HS-5 (cell line): ENCODE data around the gene PPP2R5E.
"Not testable (repeated sequence)": the region's sequence is repeated elsewhere in the genome, so short reads cannot be mapped to it uniquely, and the experiment has no call there.

Experiments
- DNase-seq: peaks from one replicate; pipeline ENCODE4 v3.0.0-alpha.2; 2012; ENCODE audit warnings: low read depth

Gene PPP2R5E

DNA sequence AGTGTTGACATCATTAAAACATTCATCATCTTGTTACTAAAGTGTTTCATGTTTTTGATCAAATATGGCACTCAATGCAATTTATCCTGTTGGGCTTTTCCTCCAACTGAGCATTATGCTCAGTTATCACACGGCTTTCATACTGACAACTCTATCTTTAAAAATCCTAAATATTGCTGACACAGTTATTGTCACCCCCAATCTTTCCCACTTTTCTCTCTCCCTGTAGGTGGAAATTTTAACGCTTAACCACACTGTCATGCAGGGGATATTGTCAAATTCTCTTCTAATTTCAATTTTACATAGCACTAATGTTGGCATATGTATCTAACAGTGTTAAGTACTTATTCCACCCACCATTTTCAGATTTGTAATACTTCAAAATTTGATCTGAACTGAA is 164.7 kb downstream of the PPP2R5E start:
- no peak for DNase-seq

DNA sequence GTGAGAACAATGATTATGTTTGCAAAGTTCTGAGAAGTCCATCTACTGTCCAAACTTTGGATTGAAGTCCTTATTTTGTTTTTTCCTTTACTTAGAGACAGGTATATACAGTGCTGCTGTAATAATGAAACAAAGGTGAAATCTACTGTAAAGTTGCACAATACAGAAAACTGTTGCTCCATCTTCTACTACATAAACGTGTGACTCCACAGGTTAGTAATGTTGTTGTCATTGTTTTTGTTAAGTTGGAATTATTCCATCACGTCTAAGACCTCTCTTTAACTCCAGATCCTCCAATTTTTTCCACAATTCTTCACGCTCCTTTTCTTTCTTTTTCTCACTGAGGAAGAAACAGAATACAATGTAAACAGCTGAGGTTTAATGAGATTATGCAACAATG is 167.4 kb downstream of the PPP2R5E start:
- no peak for DNase-seq

DNA sequence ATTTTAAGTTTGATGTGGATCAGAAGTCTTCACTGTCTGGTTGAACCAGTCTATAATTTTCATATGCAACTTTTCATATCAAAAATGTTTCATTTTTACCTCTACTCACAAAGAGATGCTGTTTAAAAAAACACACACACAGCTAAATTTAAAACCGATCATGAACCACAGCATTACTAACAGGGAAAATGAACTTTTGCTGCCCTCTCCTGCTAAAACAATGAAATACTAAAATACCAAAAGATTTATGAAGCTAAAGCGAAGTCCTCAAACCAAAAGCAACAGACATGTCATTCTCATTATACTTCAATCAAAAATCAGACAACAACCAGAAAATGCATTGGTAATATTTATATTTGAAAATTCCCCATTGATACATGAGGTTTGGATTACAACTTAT is 171.6 kb downstream of the PPP2R5E start:
- not testable (repeated sequence) for DNase-seq

DNA sequence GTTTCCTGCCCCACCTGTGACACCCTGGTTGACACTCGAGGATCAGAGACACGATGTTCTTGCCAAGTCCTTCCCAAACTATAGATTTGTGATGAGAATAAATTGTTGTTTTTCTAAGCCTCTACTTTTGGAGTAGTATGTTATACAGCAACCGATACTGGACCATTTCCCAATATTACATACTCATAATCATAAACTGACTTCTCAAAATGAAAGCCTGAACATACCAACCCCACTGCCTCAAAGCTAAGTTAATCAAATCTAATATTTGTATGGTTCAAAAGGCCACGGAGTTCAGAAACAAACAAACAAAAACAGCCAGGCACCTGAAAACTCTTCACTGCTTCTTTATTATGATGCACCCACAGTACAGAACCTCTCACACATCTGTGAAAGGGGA is 172.1 kb downstream of the PPP2R5E start:
- DNase-seq: no peak

DNA sequence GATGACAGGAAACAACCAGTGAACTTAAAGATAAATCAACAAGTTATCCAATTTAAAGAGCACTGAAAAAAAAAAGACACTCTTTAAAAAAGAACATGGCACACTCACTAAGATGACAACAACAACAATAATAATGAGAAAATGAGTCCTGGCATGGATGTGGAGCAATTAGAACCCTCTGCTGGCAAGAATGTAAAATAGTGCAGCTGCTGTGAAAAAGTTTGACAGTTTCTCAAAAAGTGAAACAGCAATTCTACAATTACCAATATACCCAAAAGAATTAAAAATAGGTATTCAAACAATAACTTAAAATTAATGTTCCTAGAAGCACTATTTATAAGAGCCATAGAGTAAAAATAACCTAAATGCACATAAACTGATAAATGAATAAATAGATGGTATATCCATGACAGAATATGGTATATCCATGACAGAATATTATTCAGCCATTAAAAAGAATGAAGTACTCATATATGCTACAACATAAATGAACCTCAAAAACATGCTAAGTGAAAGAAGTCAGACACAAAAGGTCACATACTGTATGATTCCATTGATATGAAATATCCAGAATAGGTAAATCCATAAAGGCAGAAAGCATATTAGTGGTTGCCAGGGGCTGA is 175.3 kb downstream of the PPP2R5E start:
- no peak for DNase-seq

DNA sequence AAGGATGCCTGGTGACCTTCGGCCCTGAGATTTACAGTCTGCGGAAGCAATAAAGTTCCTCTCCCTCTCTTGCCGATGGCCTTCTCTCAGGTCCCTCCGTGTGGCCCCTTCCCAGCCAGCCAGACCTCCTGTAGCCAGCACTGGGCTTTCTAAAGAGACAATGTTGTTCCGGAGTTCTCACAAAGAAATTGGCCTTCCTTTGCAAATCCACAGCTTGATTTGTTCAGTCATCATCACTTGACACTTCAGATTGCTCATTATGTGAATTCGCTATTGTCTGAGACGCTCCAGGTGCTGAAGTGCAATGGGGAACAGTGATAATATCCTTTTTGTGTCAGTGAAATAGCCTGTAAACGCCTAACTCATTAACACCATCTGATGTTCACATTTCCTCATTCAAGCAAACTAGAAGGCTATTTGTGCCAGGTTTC is 180.8 kb downstream of the PPP2R5E start:
- DNase-seq: no peak

DNA sequence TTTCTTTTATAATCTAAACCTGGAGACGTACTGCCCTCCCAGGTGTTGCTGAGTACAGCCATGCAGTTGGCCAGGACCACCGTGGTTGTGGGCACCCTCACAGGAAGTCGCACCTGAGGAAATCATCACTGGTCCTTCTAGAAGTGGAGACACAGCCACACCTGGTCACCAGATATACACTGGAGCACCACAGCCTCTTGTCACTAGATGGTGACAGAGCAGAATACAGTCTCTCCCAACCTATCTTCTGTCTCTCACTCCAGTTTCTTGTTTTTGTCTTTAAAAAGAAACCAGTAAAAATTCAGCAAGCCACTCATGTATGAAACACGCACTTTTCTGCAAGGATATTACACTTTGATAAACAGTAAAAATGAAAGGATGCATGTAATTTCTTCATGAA is 181.4 kb downstream of the PPP2R5E start:
- no peak for DNase-seq

DNA sequence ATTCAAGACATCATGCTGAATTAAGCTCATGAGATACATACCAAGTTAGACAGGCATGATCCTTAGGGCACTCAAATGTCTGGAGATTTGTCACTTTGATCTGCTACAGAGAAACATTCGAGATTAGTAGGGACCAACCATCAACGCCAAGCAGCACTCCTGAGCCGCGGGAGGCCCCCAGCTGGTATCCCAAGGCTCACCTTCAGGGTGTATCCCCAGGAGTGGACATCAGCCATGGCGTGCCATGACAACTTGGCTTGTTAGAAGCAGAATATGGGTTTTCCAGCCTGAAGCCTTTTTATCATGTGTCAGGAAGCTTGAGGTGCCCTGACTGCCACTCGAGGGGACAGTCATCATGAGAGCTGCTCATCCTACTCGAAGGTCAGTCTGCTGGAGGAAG is 185.3 kb downstream of the PPP2R5E start:
- no peak for DNase-seq

DNA sequence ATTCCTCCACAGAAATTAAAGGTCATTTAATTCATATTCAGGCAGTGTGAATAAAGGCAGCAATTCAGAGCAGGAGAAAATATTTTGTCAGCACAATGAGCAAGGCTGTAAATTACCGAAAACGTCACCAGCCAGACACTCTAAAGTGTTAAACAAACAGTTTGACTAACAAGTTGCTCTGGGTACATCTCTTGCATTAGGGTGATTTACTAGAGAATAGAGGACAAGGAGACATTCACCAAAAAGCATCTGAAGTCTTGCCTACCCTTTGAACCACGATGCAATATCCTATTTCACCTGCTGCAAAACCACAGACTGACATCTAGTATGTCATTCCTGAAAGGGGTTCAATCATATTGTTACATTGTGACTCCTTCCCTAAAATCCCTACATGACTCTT is 197.4 kb downstream of the PPP2R5E start:
- no peak for DNase-seq

DNA sequence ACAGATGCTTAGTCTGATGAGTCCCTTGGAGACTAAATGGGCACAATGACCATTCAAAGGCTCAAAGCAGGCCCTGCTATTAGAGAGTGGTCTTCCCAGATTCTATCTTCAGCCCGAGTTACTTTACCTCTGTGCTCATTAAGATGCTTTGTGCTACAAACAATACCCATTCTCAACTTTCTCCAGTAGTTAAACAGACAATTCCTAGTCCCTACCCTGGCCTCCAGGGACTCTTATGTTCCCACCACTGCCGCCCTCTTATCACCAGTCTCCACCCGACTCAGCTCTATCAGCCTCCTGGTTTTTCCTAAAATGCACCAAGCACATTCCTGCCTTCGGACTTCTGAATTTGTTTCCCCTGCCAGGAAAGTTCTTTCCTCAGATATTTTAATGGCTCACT is 198.8 kb downstream of the PPP2R5E start:
- no peak for DNase-seq

DNA sequence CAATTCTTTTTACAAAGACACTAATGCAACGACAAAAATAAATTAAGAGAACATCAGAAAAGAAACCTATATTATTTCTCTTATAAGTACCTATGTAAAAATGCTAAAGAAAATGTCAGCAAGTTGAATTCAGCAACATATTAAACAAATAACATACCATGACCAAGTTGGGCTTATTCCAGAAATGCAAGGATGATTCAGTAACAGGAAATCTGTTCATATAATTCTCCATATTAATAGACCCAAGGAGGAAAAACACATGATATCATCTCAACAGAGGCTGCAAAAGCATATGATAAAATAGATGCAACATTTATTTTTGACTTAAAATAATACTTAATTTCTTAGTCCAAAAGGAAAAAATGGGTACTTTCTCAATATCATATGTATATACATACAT is 199.3 kb downstream of the PPP2R5E start:
- peak; percentile 24 for DNase-seq

DNA sequence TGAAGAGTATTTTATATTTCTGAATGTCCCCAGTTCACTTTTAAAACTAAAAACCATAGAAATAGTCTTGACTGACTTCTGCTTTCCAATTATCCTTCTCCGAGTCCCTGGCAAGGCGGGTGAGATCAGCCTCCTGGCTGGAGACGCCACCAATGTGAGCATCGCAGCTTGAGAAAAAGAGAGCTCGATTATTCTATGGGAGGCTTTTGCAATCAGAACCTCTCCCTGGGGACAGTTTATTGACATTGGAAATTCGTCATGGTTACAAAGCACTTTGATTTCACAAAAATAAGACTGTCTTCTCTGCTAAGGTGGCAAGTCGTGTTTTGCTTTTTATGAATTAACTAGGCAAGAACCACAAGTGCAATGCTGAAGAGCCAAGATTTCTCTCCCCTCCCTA is 200.8 kb downstream of the PPP2R5E start:
- DNase-seq: no peak

DNA sequence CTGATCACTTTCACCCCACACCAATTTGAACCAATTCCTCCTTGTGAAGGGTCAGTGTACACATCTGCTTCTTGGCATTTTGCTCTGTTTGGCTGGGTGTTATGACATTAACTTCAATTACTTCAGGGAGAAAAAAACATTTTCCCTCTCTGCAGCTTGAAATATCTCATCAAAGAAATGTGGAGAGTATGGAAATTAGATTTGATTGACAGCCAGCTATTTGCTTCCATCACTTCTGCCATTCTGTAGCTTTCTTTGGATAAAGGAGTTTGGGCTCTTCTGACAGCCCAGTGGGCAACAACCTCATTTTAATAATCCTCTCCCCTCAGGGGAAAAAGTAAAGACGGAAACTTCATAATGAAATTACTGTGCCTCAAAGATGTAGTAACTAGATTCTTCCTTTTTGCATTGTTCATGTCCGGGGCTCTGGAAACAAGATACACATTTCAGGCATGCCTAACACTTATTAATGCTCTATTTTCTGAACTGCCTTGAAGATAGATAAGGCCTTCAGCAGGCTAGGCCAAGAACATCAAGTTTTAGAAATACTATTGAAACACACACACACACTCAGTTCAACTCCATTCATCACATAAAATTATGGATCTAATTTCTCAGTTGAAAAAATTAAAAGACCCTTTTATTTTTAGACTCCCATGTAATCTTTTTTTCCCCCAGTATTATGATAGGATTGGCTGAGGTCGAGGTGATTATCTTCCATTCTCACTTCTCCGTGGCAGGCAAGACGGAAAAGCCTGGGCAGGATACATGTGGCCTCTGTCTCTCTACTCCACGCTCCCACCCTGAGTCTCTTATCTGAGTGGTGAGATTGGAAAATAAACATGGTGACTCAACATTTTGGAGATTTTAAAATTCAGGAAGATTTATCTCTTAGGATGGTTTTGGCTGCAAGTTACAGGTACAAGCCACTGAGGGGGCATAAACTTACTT is 214.1 kb downstream of the PPP2R5E start:
- DNase-seq: no peak

DNA sequence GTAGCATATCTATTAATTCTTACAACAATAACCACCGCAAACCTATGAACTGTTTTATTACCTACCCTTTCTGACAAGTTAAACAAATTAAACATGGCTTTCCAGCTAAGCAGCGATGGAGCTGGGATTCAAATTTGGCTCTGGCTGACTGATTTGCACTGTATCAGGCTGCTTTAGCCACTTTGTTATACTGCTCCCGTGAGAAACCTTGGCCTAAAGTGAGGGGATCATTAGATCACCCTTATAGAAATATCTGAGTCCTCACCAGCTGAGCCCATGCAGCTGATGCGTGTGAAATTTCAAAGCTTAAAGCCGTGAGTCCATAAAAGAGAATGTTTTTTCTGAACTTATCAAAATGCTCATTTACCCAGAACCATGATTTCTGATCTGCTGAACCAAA is 216.3 kb downstream of the PPP2R5E start:
- no peak for DNase-seq

DNA sequence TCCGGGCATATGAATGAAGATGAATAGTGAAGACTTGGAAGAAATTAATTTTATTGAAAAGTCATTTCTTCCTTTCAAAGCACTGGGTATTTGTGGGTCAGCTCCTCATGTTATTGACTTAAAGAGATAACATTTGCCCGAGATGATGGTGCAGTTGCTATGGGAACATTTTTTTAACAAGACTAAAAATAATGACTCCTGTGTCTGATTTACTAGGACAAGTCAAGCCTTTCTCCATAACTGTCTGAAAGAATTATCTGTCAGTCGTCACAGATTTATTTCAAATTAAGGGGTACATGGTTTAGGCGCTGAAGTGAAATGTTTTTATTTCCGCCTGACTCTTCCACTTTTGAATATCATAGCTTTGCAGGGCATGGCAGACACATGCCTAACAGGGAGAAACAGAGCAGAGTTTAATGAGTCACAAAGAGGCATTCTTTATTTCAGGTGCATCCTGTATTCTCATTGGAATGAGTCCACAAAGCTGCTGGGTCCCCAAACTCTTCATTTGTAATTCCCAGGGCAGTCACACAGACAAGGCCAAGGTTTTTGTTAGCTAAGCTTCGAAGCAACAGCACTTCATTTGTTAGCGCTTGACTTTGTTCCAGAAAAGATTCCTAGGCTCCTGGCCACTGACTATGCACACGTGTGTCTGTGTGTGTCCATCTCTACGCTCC is 220.1 kb downstream of the PPP2R5E start:
- DNase-seq: no peak

DNA sequence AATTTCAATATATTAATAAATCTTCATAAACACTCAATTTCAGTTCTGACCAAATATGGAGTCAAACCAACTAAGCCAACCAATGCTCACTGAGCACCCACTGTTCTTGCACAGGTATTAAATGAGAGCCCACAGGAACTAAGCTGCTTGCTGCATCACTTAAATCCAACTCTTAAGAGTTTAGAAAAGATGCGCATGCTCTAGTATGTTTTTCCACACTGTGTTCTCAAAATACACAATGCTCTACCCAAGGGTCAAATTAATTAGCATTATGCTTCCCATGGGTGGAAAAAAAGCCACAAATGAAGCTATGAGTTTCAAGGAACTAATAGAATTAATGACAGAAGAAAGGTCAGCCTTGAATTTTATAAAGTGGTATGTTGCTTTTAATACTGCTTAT is 220.7 kb downstream of the PPP2R5E start:
- DNase-seq: no peak
